OCI-LY7 (cell line): Measurements from ENCODE around the gene TMEM127. TPM values are rescaled to one million over a fixed set of nuclear protein-coding genes. Genes with fewer than 3 reads are reported as not detected.

Source experiments
- BruUV-seq: library from RNA; stranded (reverse); fragments of 400-500 nt; replicated peaks from 2 replicates; lab custom pipeline; 2021; lab: Mats Ljungman, UMichigan
- CTCF ChIA-PET: fragments of 300-600 bp; sonication (Branson Sonifier 250); formaldehyde crosslinking; loops from one replicate; lab custom pipeline; 2022; ENCODE audit warnings: antibody characterized with exemption; ENCODE audit not compliant: unreplicated experiment; lab: Charles Lee
- POLR2A ChIA-PET: fragments of 300-600 bp; sonication (Branson Sonifier 250); formaldehyde crosslinking; loops from one replicate; lab custom pipeline; 2022; ENCODE audit warnings: antibody characterized with exemption; lab: Charles Lee
- DNase-seq: peaks from one replicate; pipeline ENCODE4 v3.0.0-alpha.2; 2015; ENCODE audit warnings: low spot score
- H2AFZ ChIP-seq: fragments of 200-600 bp; sonication (generic), shearing (Covaris generic); 2 replicates; pipeline ENCODE4 v1.6.1; 2014; ENCODE audit warnings: mild to moderate bottlenecking, antibody characterized with exemption, low read length, moderate library complexity
- H3K27ac ChIP-seq: fragments of 200-600 bp; sonication (generic); 2 replicates; pipeline ENCODE4 v1.5.1; 2014; ENCODE audit warnings: mixed run types, low read depth, mild to moderate bottlenecking, moderate library complexity, low read length, inconsistent platforms; ENCODE audit not compliant: poor library complexity, severe bottlenecking
- H3K36me3 ChIP-seq: fragments of 200-600 bp; sonication (generic); 2 replicates; pipeline ENCODE4 v1.6.1; 2014; ENCODE audit warnings: mild to moderate bottlenecking, antibody characterized with exemption, low read length, moderate library complexity, mixed read lengths; ENCODE audit not compliant: insufficient read depth
- H3K4me1 ChIP-seq: fragments of 200-600 bp; sonication (generic); 2 replicates; pipeline ENCODE4 v1.5.1; 2014; ENCODE audit warnings: mild to moderate bottlenecking, low read length; ENCODE audit not compliant: insufficient read depth, poor library complexity, severe bottlenecking
- H3K4me2 ChIP-seq: fragments of 200-600 bp; sonication (generic); 2 replicates; pipeline ENCODE4 v1.6.1; 2014; ENCODE audit warnings: mild to moderate bottlenecking, low read length
- H3K4me3 ChIP-seq: fragments of 200-600 bp; sonication (generic); 2 replicates; pipeline ENCODE4 v1.5.1; 2014; ENCODE audit warnings: mild to moderate bottlenecking, low read depth, low read length; ENCODE audit not compliant: poor library complexity, severe bottlenecking
- H3K79me2 ChIP-seq: fragments of 200-600 bp; sonication (generic); 2 replicates; pipeline ENCODE4 v1.6.1; 2016; ENCODE audit warnings: low read depth, mild to moderate bottlenecking, low read length, moderate library complexity, mixed read lengths; ENCODE audit not compliant: insufficient read depth
- H3K9me2 ChIP-seq: fragments of 200-600 bp; sonication (generic); 2 replicates; pipeline ENCODE4 v1.6.1; 2016; ENCODE audit warnings: mild to moderate bottlenecking, low read length, mixed read lengths; ENCODE audit not compliant: insufficient read depth
- H3K9me3 ChIP-seq: fragments of 200-600 bp; sonication (generic); 2 replicates; pipeline ENCODE4 v1.6.1; 2014; ENCODE audit warnings: mild to moderate bottlenecking, mixed run types, low read length, mixed read lengths
- H4K20me1 ChIP-seq: fragments of 200-600 bp; sonication (generic); 2 replicates; pipeline ENCODE4 v1.6.1; 2014; ENCODE audit warnings: mild to moderate bottlenecking, antibody characterized with exemption, low read length, moderate library complexity, mixed read lengths; ENCODE audit not compliant: insufficient read depth
- EZH2phosphoT487 ChIP-seq: fragments of 200-600 bp; sonication (generic); IDR thresholded peaks from 2 replicates; pipeline ENCODE4 v1.6.1; 2018; ENCODE audit warnings: low read depth, borderline replicate concordance, mild to moderate bottlenecking, mixed run types, antibody characterized with exemption, low read length, moderate library complexity, mixed read lengths
- intact Hi-C: fragments of 100-400 bp; cut with micrococcal nuclease; formaldehyde crosslinking; loops from one replicate; pipeline ENCODE4 v1.10.0; 2022; ENCODE audit not compliant: unreplicated experiment
- total RNA-seq, 2 experiments: library from RNA; depleted of rRNA in 1 of 2; stranded (reverse); fragments of >200 nt in 1 of 2; shearing (Covaris generic) in 1 of 2; gene quantifications; 2 replicates each; pipeline ENCODE4 v1.2.3, GENCODE V29; 2014 to 2022
- TF ChIP-seq, protein P1 (sequence below): fragments of 200-600 bp; sonication (generic); conservative IDR thresholded peaks from 2 replicates; pipeline ENCODE4 v1.5.1; 2014; ENCODE audit warnings: mild to moderate bottlenecking, antibody characterized with exemption, low read length, moderate library complexity, mixed read lengths

TMEM127 gene
- total RNA-seq, 2 experiments from 2014 or later: 12.1 to 20.4 TPM

GRCh38 chr2:96262306-96262705 is 3.5 kb downstream of the TMEM127 start:
- ChIA-PET CTCF (no interaction called here), POLR2A (no interaction called here)
- Histone ChIP-seq H3K79me2 (peaks cover 47% of the 10 kb centered on the region), H3K27ac (no peak overlapping the region), H3K4me2 (no peak overlapping the region), H3K9me3 (no peaks in the 10 kb centered on the region), H2AFZ (no peak overlapping the region), H3K9me2 (no peaks in the 10 kb centered on the region), H3K4me1 (peaks cover 35% of the 10 kb centered on the region), H4K20me1 (peaks cover 13% of the 10 kb centered on the region), H3K4me3 (no peak overlapping the region), H3K36me3 (peaks cover 56% of the 10 kb centered on the region)
- no peak for DNase-seq
- TF ChIP-seq, protein P1, sequence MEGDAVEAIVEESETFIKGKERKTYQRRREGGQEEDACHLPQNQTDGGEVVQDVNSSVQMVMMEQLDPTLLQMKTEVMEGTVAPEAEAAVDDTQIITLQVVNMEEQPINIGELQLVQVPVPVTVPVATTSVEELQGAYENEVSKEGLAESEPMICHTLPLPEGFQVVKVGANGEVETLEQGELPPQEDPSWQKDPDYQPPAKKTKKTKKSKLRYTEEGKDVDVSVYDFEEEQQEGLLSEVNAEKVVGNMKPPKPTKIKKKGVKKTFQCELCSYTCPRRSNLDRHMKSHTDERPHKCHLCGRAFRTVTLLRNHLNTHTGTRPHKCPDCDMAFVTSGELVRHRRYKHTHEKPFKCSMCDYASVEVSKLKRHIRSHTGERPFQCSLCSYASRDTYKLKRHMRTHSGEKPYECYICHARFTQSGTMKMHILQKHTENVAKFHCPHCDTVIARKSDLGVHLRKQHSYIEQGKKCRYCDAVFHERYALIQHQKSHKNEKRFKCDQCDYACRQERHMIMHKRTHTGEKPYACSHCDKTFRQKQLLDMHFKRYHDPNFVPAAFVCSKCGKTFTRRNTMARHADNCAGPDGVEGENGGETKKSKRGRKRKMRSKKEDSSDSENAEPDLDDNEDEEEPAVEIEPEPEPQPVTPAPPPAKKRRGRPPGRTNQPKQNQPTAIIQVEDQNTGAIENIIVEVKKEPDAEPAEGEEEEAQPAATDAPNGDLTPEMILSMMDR: no peak
- TF ChIP-seq EZH2phosphoT487: no peak
- intact Hi-C loops: loop anchor here (10.0 kb wide), 1 partner anchor 242 kb away; the partner anchor contains the start of gene NEURL3
- no TSS peak for BruUV-seq

- no peaks in the 10 kb centered on the region for H3K9me3 ChIP-seq
- H4K20me1 ChIP-seq: peaks cover 13% of the 10 kb centered on the region
- CTCF ChIA-PET: interaction anchor here (0.6 to 1.4 kb wide), 2 partner anchors 22 to 122 kb away, joined by 3 to 5 read pairs; no protein-coding TSS in a partner anchor
- POLR2A ChIA-PET: interaction anchor here (0.5 to 1.6 kb wide), 4 partner anchors 15 to 275 kb away, joined by 3 to 5 read pairs (median 3); no protein-coding TSS in a partner anchor
- no peak overlapping the region for H3K27ac ChIP-seq
- BruUV-seq: no TSS peak
- H3K4me3 ChIP-seq: no peak overlapping the region
- no peak overlapping the region for H2AFZ ChIP-seq
- H3K36me3 ChIP-seq: peaks cover 59% of the 10 kb centered on the region
- no peak overlapping the region for H3K4me2 ChIP-seq
- TF ChIP-seq, protein P1: no peak
- TF ChIP-seq EZH2phosphoT487: no peak
- H3K4me1 ChIP-seq: peaks cover 35% of the 10 kb centered on the region
- intact Hi-C loops: loop anchor here (10.0 kb wide), 1 partner anchor 243 kb away; the partner anchor contains the start of gene NEURL3
- no peaks in the 10 kb centered on the region for H3K9me2 ChIP-seq
- H3K79me2 ChIP-seq: peaks cover 39% of the 10 kb centered on the region
- no peak for DNase-seq
These were observed 4.3 kb downstream of the TMEM127 start for GRCh38 chr2:96261328-96262003.
